ENCODE data around the gene RDH5.

The RDH5 gene

GRCh38 chr12:55712700-55713415 lies 7.3 kb upstream of the RDH5 start:
- no peak for DNase-seq (ENCODE audit: low spot score)

GRCh38 chr12:55713721-55714120 lies 6.5 kb upstream of the RDH5 start:
- DNase-seq (ENCODE audit: low spot score), result peak; percentile 89

GRCh38 chr12:55715169-55715764 lies 4.9 kb upstream of the RDH5 start:
- DNase-seq (ENCODE audit: low spot score), result no peak

- DNase-seq (ENCODE audit: low spot score), result peak; percentile 91
Measured at GRCh38 chr12:55715833-55716581, 4.2 kb upstream of the RDH5 start, which contains the start of gene BLOC1S1. Gene BLOC1S1 (plus strand): TSS chr12:55716046. CDS start chr12:55716052, 6 bp downstream.

DNA sequence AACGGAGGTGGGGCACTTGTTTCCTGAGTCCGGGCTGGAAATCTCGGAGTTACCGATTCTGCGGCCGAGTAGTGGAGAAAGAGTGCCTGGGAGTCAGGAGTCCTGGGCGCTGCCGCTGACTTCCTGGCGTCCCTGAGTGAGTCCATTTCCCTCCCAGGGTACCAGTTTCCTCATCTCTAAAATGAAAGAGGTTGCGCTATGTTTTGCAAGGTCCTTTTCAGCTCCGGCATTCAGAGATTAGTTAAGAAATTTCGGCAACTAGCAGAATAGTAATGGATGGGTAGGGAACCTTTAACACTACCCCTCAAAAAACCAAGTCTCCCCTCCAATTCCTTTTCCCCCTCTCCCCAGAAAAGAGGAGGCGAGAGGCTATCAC lies 3.6 kb upstream of the RDH5 start:
- DNase-seq (ENCODE audit: low spot score), result no peak

DNA sequence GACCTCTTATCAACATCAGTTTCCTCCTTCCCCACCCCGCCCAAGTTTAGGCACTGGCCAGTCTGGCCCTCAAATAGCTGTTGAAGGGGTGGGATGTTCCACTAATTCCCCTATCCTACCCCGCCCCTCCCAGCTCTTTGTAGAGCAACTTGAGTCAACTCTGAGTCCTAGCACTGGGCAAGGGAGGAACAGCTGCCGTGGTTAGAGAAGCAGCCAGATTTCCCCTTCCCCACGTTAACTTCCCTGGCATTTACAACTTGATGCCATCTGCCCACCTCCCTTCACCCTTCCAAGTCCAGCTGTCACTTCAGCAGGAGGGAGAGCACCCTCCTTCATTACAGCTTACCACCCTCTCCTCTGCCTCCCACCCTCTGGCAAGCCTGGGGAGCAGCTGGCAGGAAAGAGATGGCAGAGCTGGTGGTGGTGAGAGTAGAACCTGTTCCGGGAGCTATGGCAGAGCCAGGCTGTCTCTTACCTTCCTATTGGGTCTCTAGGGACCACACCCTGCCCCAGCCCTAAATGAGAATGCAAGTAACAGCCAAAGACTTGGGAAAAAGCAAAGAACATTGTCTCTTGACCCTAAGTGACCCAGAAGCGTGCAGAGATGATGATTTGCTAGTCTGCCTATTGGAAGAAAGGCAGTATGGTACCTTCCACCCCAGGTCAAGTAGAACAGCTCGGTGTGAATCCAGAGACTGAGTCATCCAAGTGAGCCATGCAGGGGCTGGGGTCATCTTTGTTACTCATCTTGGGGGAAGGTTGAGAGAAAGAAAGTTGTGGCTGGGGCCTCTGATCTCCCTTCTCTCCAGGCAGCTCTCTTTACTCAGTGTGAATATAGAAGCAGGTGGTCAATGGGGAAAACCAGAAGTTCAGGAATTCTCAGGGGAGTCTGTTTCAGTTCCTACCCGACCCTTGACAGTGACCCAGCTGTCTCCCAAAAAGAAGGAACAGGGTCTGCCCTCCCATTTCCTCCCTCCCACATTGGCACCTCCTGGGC lies 2.9 kb upstream of the RDH5 start:
- no peak for DNase-seq (ENCODE audit: low spot score)

DNA sequence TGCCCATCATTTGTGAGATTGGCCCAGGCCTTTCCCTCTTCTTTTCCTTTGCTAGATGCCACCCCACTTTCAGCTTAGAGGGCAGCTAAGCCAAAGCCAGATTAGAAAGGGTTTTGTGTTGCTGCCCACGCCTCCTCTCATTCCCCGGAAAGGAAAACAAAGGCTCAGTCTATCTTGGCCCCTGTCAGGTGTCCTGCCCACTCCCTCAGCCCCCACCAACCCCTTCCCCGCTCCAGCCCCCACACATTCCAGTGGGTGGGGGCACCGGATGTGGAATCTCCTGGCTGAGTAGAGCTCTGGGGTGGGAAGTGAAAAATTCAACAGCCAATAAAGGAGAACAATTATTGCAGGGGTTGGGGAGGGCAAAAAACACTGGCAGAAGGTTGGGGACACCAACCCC lies 2.2 kb upstream of the RDH5 start:
- DNase-seq (ENCODE audit: low spot score), result no peak

DNA sequence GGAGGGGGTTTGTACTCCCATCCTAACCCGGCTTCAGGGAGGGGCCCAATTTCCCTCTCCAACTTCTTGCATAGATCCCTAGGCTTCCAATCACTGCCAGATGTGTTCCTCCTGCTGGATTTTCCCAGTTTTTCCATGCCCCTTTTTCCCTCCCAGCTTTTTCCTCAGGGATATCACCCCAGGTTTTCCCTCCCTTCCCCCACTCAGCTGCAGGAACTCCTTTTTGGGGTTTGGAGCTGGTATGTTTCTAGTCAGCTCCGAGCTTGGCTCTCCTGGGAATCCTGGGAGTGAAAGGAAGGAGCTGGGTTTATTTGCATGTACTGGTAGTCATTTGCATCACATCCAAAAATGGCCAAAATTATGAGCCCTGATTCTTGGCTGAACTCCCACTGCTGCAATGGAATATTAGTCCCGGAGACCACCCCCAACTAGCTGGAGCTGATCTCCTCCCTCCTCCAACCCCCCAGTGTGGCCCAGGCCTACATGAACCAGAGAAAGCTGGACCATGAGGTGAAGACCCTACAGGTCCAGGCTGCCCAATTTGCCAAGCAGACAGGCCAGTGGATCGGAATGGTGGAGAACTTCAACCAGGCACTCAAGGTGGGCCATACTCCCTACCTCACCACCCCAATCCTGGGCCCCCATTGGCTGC lies 1.4 kb upstream of the RDH5 start:
- DNase-seq (ENCODE audit: low spot score), result no peak

- DNase-seq (ENCODE audit: low spot score), result no peak
Measured at GRCh38 chr12:55719371-55719770, 822 bp upstream of the RDH5 start.

GRCh38 chr12:55720894-55721444 lies 776 bp downstream of the RDH5 start:
- DNase-seq (ENCODE audit: low spot score), result peak; percentile 91

DNA sequence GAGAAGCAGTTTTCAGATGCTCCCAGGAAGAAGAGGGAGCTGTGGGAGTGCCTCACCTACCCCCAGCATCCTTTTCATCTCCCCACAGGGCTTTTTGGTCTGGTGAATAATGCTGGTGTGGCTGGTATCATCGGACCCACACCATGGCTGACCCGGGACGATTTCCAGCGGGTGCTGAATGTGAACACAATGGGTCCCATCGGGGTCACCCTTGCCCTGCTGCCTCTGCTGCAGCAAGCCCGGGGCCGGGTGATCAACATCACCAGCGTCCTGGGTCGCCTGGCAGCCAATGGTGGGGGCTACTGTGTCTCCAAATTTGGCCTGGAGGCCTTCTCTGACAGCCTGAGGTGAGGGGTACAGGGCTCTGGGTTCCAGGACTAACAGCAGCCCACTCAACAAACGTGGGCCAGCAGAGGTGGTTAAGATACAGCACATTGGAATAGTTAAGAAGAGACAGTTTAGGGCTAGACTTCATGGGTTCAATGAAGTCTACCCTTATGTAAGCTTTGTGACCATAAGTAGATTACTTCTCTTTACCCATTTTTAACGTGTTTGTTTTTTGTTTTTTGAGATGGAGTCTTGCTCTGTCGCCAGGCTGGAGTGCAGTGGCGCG lies 1.5 kb downstream of the RDH5 start:
- DNase-seq (ENCODE audit: low spot score), result no peak

DNA sequence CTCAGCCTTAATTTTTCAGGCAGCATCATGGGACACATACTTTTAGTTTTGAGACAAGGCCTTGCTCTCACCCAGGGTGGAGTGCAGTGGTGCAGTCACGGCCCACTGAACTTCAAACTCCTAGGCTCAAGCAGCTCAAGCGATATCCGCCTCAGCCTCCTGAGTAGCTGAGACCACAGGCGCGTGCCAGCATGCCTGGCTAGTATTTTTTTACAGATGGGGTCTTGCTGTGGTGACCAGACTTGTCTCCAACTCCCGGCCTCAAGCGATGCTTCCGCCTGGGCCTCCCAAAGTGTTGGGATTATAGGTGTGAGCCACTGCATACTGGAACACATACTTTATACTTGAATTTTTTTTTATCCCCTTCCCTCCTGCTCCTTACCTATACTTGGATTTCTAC lies 2.8 kb downstream of the RDH5 start:
- DNase-seq (ENCODE audit: low spot score), result no peak

DNA sequence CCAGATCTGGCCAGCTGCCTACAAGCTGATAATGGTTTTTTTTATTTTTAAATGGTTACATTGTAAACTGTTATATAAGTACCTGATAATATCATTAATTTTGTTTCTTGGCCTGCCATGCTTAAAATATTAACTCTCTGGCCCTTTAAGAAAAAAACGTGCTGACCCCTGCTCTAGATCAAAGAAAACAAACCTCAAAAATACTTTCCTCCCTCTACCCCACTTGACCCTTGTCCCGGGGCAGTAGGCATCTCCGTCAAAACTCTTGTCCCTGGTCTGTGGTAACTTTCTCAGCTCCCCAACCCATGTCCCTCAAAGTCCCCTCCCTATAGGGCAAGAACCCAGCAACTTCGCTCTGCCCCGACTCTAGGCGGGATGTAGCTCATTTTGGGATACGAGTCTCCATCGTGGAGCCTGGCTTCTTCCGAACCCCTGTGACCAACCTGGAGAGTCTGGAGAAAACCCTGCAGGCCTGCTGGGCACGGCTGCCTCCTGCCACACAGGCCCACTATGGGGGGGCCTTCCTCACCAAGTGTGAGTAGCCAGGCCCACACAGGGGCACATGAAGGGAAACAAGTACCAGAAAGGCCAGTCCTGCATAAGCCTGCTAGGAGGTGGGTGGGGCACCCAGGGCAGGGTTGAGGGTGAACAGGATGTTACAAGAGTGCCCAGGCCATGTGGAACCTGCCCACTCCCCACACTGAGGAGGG lies 3.5 kb downstream of the RDH5 start:
- DNase-seq (ENCODE audit: low spot score), result no peak

GRCh38 chr12:55724226-55724939 lies 4.2 kb downstream of the RDH5 start:
- DNase-seq (ENCODE audit: low spot score), result no peak

DNA sequence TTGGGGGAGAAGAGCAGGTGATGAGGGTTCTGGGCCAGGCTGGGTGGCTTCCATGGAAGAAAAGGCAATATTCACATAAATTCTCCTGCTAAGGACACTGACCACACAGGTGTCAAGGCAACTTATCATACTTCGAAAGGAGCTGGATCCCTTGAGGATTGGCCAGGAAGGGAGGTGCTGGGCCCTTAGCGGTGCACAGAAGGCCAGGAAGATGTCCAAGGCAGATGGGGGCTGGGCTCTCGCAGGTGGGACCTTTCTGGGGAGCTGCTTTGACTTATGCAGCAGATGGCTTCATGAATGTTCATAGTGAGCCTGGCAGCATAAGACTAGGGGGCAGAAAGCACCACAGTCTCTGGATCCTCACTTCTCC lies 4.7 kb downstream of the RDH5 start:
- DNase-seq (ENCODE audit: low spot score), result no peak

DNA sequence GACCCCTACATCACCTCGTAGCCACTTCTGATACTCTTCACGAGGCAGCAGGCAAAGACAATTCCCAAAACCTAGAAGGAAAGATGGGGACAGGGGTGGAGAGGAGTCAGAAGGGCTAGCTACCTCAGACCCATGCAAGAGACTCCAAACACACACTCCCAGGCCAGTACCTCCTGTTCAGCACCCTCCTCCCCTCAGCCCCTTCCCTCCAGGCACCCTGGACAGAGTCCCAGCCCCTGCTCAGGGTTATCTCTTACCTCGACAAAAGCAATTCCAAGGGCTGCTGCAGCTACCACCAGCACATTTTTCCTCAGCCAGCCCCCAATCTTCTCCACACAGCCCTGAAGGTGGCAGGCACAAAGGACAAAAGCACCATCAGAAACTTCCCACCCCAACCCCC lies 5.4 kb downstream of the RDH5 start:
- no peak for DNase-seq (ENCODE audit: low spot score)

- no peak for DNase-seq (ENCODE audit: low spot score)
Measured at GRCh38 chr12:55726971-55727370, 6.8 kb downstream of the RDH5 start.

GRCh38 chr12:55727643-55728185 lies 7.5 kb downstream of the RDH5 start:
- no peak for DNase-seq (ENCODE audit: low spot score)

All from AG08395 (cell line).